ELR (cell line): ENCODE data around the gene RHBDD2.
"Not testable (repeated sequence)": the region's sequence is repeated elsewhere in the genome, so short reads cannot be mapped to it uniquely, and the experiment has no call there.

Source experiments
- DNase-seq: peaks from one replicate; pipeline ENCODE4 v3.0.0-alpha.2; 2015; ENCODE audit warnings: low read depth

RHBDD2 gene

DNA sequence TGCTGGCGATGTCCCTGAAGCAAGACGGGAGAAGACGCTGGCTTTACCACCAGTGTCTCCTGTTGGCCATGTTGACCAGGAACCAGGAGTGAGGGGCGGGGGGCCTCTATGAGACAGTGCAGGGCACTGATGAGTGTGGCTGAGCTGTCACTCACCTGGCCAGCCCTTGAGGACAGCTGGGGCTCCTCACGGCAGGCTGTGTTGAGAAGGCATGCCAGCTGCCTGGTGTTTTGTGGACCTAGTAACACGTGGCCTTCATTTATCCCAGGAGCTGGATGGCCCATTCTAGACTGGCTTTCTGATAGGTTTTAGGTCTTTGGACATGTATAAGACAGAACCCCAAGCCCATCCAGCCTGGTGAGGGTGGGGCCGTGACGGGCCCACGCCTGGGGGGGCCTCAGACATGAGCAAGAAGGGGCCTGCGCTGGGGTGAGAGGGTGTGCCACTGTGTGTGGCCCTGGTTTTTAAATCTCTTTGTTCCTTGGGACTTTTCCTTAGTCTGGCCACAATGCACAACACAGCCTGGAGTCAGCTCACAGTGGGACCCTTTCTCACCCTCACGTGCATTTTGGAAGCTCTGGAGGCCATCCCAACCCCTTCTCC, 10.5 kb downstream of the RHBDD2 start:
- DNase-seq, result no peak

DNA sequence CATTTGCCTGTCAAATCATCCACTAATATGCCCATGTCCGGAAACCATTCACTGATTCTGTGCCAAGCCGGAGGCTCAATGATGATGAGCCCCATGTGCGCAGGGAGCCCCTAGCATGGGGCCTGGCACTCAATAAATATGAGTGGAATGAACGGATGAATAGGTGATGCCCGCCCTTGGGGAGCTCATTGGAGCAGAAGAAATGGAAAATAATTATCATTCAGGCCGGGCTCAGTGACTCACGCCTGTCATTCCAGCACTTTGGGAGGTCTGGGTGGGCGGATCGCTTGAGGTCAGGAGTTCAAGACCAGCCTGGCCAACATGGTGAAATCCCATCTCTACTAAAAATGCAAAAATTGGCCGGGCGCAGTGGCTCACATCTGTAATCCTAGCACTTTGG, 11.0 kb downstream of the RHBDD2 start:
- DNase-seq, result no peak

GRCh38 chr7:75891237-75891636, 12.4 kb downstream of the RHBDD2 start:
- DNase-seq, result not testable (repeated sequence)

DNA sequence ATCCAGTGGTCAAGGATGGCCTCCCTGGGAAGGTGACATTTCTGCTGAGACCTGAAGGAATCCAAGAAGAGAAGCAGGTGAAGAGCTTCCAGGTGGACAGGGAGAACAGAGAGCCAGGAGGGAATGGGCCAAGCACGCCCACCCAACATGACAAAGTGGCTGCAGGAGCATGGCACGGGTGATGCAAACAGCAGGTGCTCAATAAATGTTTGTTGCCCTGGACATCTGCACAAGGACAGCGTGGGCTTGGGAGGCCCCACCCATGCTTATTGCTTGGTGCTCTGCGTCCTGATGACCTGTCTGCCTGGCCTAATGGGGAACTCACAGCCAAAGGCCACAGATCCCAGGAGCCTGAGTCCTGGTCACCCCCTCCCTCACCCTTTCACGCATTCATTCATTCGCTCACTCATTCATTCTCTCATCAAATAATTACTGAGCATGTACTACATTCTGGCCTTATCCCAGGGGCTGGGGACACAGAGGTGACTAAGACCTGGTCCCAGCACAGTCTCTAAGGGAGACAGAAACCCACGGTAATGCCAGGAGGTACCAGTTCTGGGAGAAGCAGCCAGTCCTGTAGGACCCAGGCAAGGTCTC, 13.1 kb downstream of the RHBDD2 start:
- no peak for DNase-seq

DNA sequence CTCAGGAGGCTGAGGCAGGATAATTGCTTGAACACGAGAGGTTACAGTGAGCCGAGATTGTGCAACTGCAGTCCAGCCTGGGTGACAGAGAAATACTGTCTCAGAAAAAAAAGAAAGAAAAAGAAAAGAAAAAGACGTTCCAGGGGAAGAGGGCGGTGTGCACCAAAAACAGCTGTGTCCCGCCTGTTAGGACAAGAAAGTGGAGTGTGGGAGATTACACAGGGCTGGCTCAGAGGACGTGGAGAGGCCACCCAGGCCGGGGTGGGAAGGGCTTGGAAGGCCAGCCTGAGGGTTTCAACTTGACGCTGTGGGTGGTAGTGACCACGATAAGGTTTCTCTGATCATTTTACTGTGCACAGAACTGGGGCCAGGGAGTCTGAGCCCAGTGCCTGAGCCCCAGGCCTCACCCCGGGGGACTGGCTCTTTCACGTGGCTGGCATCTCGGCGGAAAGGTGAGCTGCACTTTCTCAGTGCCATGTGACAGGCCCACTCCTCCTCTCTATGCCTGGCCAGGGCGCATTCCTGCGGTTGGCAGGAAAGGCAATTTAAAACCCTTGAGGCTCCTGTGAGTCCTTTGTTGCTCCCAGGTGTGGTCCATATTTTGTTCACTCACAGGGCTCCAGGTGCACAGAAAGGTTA, 13.9 kb downstream of the RHBDD2 start:
- no peak for DNase-seq

GRCh38 chr7:75896803-75897327, 18.0 kb downstream of the RHBDD2 start:
- no peak for DNase-seq

- no peak for DNase-seq
Measured at GRCh38 chr7:75900617-75901315, 21.9 kb downstream of the RHBDD2 start.

GRCh38 chr7:75905785-75906604, 27.2 kb downstream of the RHBDD2 start:
- peak; percentile 41 for DNase-seq

- no peak for DNase-seq
Measured at GRCh38 chr7:75906991-75907667, 28.3 kb downstream of the RHBDD2 start.

DNA sequence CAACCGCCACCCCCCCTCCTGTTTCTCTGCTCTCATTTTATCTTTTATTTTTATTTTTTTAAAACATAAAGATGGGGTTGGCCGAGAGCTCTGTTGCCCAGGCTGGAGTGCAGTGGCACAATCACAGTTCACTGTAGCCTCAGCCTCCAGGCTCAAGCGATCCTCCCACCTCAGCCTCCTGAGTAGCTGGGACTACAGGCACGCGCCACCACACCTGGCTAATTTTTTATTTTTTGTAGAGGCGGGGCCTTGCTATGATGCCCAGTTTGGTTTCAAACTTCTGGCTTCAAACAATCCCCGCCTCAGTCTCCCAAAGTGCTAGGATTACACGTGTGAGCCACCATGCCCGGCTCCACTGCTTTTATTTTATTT, 28.8 kb downstream of the RHBDD2 start:
- DNase-seq, result not testable (repeated sequence)

DNA sequence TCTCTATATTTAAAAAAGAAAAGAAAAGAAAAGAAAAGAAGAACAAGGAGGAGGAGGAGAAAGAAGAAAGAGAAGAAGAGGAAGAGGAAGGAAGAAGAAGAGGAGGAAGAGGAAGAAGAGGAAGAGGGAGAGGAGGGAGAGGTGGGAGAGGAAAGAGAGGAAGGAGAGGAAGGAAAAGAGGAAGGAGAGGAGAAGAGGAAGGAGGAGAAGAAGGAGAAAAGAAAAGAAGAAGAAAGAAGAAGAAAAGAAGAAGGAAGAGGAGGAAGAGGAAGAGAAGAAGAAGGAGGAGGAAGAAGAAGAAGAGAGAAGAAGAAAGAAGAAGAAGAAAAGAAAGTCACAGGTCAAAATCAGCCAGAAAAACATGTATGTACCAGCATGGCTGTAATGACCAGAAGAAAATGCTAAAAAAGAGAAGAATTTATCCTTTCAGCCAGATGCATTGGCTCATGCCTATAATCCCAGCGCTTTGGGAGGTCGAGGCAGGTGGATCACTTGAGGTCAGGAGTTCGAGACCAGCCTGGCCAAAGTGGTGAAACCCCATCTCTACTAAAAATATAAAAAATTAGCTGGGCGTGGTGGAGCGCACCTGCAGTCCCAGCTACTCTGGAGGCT, 30.8 kb downstream of the RHBDD2 start:
- DNase-seq, result no peak

DNA sequence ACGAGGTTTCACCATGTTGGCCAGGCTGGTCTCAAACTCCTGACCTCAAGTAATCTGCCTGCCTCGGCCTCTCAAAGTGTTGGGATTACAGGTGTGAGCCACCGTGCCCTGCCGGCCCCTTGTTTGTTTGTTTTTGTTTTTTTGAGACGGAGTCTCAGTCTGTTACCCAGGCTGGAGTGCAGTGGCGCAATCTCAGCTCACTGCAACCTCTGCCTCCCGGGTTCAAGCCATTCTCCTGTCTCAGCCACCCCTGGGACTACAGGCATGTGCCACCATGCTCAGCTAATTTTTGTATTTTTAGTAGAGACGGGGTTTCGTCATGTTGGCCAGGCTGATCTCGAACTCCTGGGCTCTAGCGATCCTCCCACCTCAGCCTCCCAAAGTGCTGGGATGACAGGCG, 32.4 kb downstream of the RHBDD2 start:
- DNase-seq, result not testable (repeated sequence)

GRCh38 chr7:75913437-75913836, 34.6 kb downstream of the RHBDD2 start:
- no peak for DNase-seq

DNA sequence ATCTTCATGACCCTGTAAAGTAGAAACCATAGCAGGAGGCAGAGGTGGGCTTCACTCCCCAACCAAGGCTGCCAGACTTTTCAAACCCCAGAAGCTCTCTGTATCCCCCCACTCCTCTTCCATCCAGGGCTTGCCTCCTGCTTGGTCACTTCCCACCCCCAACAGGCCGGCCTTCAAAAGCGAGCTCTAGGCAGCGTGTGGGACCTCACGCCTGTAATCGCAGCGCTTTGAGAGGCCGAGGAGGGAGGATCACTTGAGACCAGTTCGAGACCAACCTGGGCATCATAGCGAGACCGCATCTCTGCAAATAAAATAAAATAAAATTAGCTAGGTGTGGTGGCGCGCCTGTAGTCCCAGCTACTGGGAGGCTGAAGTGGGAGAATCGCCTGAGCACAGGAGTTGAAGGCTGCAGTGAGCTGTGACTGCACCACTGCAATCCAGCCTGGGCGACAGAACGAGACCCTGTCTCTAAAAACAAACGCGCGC, 35.4 kb downstream of the RHBDD2 start:
- no peak for DNase-seq

DNA sequence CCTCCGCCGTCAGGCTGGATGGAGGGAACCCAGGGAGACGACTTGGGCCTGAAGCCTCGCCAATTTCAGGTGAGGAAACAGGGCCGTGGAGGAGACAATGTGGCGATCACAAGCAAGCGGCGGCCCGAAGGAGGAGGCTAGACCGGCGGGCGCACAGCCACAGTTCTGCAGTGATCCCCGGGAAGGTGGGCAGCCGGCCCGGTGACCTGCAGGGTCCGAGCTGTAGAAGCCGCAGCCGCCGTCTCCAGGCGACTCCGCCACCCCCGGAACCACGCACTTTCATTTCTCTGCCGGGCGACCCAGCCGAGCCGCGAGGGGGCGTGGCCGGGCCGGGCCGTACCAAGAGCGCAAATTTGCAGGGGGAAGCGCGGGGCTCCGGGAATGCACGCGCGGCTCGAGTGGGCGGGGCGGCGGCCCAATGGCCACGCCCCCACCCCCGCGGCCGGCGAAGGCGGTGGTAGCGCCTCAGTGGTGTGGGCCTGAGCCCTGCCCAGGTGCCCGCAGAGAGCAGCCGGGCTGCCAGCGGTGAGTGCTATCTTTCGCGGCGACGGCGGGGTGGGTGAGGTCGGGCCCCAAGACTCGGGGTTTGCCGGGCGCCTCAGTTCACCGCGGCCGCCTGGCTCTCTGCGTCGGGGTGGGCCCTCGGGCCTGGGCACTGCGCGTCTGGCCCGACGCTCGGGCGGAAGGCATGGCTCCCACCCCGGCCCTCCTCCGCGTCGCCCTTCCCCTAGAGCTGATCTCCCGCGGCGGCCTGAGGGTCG, 36.0 kb downstream of the RHBDD2 start, which contains the start of gene POR:
POR (plus strand) TSS at position 501 of the 761 bp plus-strand sequence. CDS start 38,847 bp downstream, outside the sequence.
- peak; percentile 89 for DNase-seq

DNA sequence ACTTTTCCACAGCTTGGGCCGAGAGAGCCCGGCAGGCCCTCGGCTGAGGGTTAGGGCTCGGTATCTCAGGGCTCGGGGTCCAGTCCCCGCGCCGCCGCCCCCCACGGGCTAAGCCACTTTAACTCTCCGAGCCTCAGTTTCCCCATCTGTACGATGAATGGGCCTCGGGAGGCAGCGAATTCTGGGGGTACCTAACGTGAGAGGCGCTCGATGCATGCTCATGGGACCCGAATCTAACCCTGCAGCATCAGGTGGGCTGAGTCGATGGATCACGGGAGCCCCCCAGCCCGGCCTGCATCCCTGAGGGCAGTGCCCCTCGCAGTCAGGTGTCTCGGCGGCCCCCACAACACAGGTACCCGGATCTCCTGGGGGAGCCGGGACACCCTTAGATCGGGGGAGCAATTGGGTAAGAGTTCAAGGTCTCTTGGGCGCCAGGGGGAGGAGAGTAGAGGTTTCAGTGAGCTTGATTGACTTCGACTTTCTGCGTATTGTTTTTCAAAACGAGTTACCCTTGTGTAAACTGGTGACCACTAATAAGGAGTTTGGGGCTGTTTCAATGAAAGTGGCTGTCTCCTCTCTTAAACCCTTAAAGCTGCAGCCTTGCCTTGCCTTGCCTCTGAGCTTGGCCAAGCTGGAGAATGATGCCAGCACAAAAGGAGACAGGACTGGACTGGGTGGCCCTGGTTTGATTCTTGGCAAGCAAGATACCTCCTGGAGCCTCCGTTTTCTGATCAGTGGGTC, 36.8 kb downstream of the RHBDD2 start:
- DNase-seq, result peak; percentile 31

DNA sequence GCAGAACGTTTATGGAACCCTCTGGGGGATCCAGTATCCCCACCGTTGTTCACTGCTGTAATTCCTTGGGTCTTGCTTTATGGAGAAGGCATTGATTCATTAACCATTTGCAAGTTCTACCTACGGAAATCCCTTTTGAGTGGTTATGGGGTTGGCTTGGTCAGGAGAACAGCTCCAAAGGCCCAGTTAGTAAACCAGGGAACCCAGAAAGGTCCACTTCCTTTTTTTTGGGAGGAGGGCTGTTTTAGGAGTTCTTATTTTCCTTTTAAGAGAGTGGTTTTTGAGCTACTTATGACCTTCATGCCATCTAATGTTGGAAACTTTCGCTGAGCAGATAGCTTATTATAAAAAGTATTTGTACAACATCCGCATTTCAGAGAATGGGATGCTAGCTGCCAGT, 37.4 kb downstream of the RHBDD2 start:
- no peak for DNase-seq

GRCh38 chr7:75916685-75917634, 38.1 kb downstream of the RHBDD2 start:
- no peak for DNase-seq
